Lower lobe of right lung (tissue), 2 donors: Measurements from ENCODE around the gene MPPED2. TPM values are rescaled to one million over a fixed set of nuclear protein-coding genes. Genes with fewer than 3 reads are reported as not detected.

Experiments
- ATAC-seq, 2 donors: fragments of 200-7000 bp; cut with Tn5 transposase; one replicate each; pipeline ENCODE4 v1.9.1; 2020 to 2022; ENCODE audit warnings: mild to moderate bottlenecking in 2 of 2, moderate library complexity in 2 of 2
- DNase-seq: peaks from one replicate; pipeline ENCODE4 v3.0.0-alpha.2; 2020
- H3K27ac ChIP-seq: fragments of 200-600 bp; one replicate; pipeline ENCODE4 v1.8.0; 2022
- H3K27me3 ChIP-seq: fragments of 200-600 bp; one replicate; pipeline ENCODE4 v1.8.0; 2022; ENCODE audit warnings: low read depth
- H3K36me3 ChIP-seq: fragments of 200-600 bp; one replicate; pipeline ENCODE4 v1.8.0; 2022; ENCODE audit warnings: mild to moderate bottlenecking
- H3K4me1 ChIP-seq: fragments of 200-600 bp; one replicate; pipeline ENCODE4 v1.8.0; 2022
- H3K4me3 ChIP-seq: fragments of 200-600 bp; one replicate; pipeline ENCODE4 v1.8.0; 2022; ENCODE audit warnings: mild to moderate bottlenecking
- H3K9me3 ChIP-seq: fragments of 200-600 bp; one replicate; pipeline ENCODE4 v1.8.0; 2022
- CTCF ChIP-seq: fragments of 200-600 bp; IDR thresholded peaks from one replicate; pipeline ENCODE4 v1.8.0; 2022; ENCODE audit warnings: antibody characterized with exemption, mild to moderate bottlenecking
- intact Hi-C: fragments of 100-400 bp; cut with DNase I; formaldehyde crosslinking; loops from one replicate; pipeline ENCODE4 v1.11.0; 2022
- total RNA-seq: library from RNA; stranded (reverse); fragmentation: NEBNext Ultra II Directional; extraction: Animal tissue kit (Norgen Biotek cat#: 25700); gene quantifications from one replicate; pipeline ENCODE4 v1.2.1, GENCODE V29; 2021
- donor health status: DM: no; HTN: yes; CAD: no; lungs with severe emphysema.

MPPED2 gene
- total RNA-seq, 1 donor from 2014 or later: 1.5 TPM

DNA sequence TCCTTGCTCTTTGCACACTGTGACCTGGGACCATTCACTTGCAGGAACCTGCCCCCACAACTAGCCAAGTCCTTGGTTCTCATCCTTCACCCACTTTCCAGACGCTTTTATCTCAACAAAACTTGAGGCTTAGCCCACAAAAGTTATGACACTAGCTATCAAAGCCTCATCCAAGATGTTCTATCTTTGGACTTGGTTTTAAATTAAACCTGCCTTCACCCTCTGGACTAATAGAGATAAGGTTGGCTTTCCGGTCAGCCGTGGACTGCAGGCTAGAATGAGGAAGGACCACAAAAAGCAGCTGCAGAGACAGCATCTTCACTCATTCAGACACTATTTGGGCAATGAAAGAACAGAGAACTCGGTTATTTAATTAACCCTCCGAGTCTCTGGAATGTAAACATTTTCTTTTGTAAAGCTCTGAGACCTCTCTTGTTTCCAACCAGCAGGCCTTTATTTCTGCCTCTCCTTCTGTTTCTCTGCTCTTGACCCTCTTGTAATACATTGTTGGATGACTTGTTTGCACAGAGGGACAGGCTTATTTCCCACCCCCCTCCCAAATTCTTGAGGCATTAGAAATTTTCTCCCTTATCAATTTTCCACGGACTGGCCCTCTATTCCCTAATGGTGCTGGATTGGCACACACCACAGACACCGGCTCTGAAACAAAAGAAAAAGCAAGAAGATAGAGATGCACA, 221.9 kb downstream of the MPPED2 start:
- H3K27ac ChIP-seq: no peak overlapping the region
- no peaks in the 10 kb centered on the region for H3K9me3 ChIP-seq
- intact Hi-C loops: no loop called here
- H3K27me3 ChIP-seq: no peaks in the 10 kb centered on the region
- no peaks in the 10 kb centered on the region for H3K4me1 ChIP-seq
- no peaks in the 10 kb centered on the region for H3K36me3 ChIP-seq
- DNase-seq (no peak), ATAC-seq (no peak)
- H3K4me3 ChIP-seq: no peak overlapping the region
- TF ChIP-seq CTCF: no peak

- TF ChIP-seq CTCF: no peak
- no peak for DNase-seq
- intact Hi-C loops: no loop called here
Observed at GRCh38 chr11:30360741-30361140, 225.4 kb downstream of the MPPED2 start.

More at GRCh38 chr11:30360741-30361140, 225.4 kb downstream of the MPPED2 start:
- Histone ChIP-seq H3K27me3 (no peaks in the 10 kb centered on the region), H3K9me3 (no peaks in the 10 kb centered on the region), H3K4me1 (no peaks in the 10 kb centered on the region), H3K4me3 (no peak overlapping the region), H3K27ac (no peak overlapping the region), H3K36me3 (no peaks in the 10 kb centered on the region)
- no peak for ATAC-seq
